ENCODE measurements around the gene FOXO3.

GRCh38 chr6:108673602-108674001 is 112.9 kb downstream of the FOXO3 start:
- TF ChIP-seq CTCF (IDR thresholded peaks at IDR 0.05) (no peak), POLR2A (IDR thresholded peaks at IDR 0.05) (no peak)
